Caco-2 (cell line): ENCODE results near the gene FOXL3. TPM values are rescaled to one million over a fixed set of nuclear protein-coding genes. Genes with fewer than 3 reads are reported as not detected.
A peak's percentile ranks its signal among the peaks of the same experiment; 100 is the strongest.

Experiments used
- BruUV-seq: library from RNA; stranded (reverse); fragments of 400-500 nt; replicated peaks from 2 replicates; lab custom pipeline; 2021; lab: Mats Ljungman, UMichigan
- CTCF ChIA-PET: fragments of 300-600 bp; sonication (Branson Sonifier 250); formaldehyde crosslinking; loops from one replicate; lab custom pipeline; 2022; ENCODE audit warnings: antibody characterized with exemption; lab: Charles Lee
- POLR2A ChIA-PET: fragments of 300-600 bp; sonication (Branson Sonifier 250); formaldehyde crosslinking; loops from one replicate; lab custom pipeline; 2022; ENCODE audit warnings: antibody characterized with exemption; lab: Charles Lee
- DNase-seq, 2 experiments: peaks; one replicate each; pipeline versions ENCODE4 v3.0.0 to v3.0.0-alpha.2; 2020 to 2022
- H3K27me3 ChIP-seq: replicated peaks from 2 replicates; pipeline ENCODE4 v1.6.0; 2011; ENCODE audit warnings: low read length; ENCODE audit not compliant: control insufficient read depth, insufficient read depth
- H3K36me3 ChIP-seq: 2 replicates; pipeline ENCODE4 v1.5.1; 2011; ENCODE audit warnings: low read length; ENCODE audit not compliant: control insufficient read depth, insufficient read depth
- H3K4me1 ChIP-seq: fragments of 250-450 bp; sonication (Bioruptor Pico); 2 replicates; pipeline ENCODE4 v1.5.1; 2020; ENCODE audit warnings: mild to moderate bottlenecking
- H3K4me3 ChIP-seq: 2 replicates; pipeline ENCODE4 v1.5.1; 2011; ENCODE audit warnings: low read depth, mild to moderate bottlenecking, control low read depth, low read length
- H3K9me3 ChIP-seq: fragments of 250-450 bp; sonication (Bioruptor Pico); 2 replicates; pipeline ENCODE4 v1.5.1; 2020; ENCODE audit warnings: mild to moderate bottlenecking, moderate library complexity
- H3K27ac Mint-ChIP-seq: one replicate; pipeline ENCODE4 v1.8.0; 2022; ENCODE audit warnings: mixed read lengths; ENCODE audit not compliant: unreplicated experiment
- H3K27me3 Mint-ChIP-seq: one replicate; pipeline ENCODE4 v1.8.0; 2022; ENCODE audit warnings: mixed read lengths; ENCODE audit not compliant: insufficient read depth, unreplicated experiment
- H3K36me3 Mint-ChIP-seq: one replicate; pipeline ENCODE4 v1.8.0; 2022; ENCODE audit warnings: mild to moderate bottlenecking, mixed read lengths; ENCODE audit not compliant: insufficient read depth, unreplicated experiment
- H3K4me1 Mint-ChIP-seq: one replicate; pipeline ENCODE4 v1.8.0; 2022; ENCODE audit warnings: low read depth, mixed read lengths; ENCODE audit not compliant: unreplicated experiment
- H3K4me3 Mint-ChIP-seq: one replicate; pipeline ENCODE4 v1.8.0; 2022; ENCODE audit warnings: mild to moderate bottlenecking, moderate library complexity, mixed read lengths; ENCODE audit not compliant: unreplicated experiment
- H3K9me3 Mint-ChIP-seq: one replicate; pipeline ENCODE4 v1.8.0; 2022; ENCODE audit warnings: mixed read lengths; ENCODE audit not compliant: unreplicated experiment
- intact Hi-C: fragments of 100-400 bp; cut with micrococcal nuclease; formaldehyde crosslinking; loops from one replicate; pipeline ENCODE4 v1.10.0; 2022; ENCODE audit not compliant: unreplicated experiment
- total RNA-seq: library from RNA; stranded (reverse); gene quantifications from 2 replicates; pipeline ENCODE4 v1.2.3, GENCODE V29; 2022
- TF ChIP-seq, protein P1 (sequence below), 2 experiments: fragments of 200-600 bp in 1 of 2; IDR thresholded peaks; 1 replicate in 1 of 2; 2 replicates in 1 of 2; pipeline versions ENCODE4 v1.5.1 to v1.8.0; 2011 to 2022; ENCODE audit warnings: antibody characterized with exemption in 1 of 2, control low read depth in 1 of 2, inconsistent platforms in 1 of 2, low read depth in 1 of 2, low read length in 1 of 2, mild to moderate bottlenecking in 1 of 2, moderate library complexity in 1 of 2; ENCODE audit not compliant: insufficient read depth in 1 of 2, severe bottlenecking in 1 of 2, unreplicated experiment in 1 of 2

FOXL3 gene
- total RNA-seq, 1 experiment from 2014 or later, result not detected

DNA sequence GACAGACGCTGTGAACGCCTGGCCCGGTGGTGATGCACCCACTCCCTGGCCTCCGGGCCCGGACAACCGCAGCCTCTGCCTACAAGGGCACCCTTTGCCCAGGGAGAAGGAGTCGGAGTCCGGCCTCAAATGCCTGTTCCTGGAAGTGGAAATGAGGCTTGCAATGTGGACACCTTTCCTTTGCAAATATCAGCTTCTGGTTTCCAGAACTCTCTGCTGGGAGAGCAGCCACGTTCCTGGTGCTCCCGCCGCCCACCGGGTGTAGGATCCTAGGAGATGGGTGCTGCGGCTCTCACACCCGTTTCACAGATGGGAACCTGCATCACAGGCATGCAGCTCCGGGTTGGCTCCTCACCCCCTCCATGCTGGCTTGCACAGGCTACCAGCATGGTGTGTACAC lies 2.9 kb downstream of the FOXL3 start:
- Histone ChIP-seq H3K36me3 (no peaks in the 10 kb centered on the region), H3K4me3 (no peak overlapping the region), H3K4me1 (peaks cover 27% of the 10 kb centered on the region), H3K27me3 (no peaks in the 10 kb centered on the region), H3K9me3 (no peaks in the 10 kb centered on the region; the same call in 1 of the 2 replicates)
- BruUV-seq, result no TSS peak
- no peaks in the 10 kb centered on the region for H3K9me3 Mint-ChIP-seq
- POLR2A ChIA-PET, result no interaction called here
- CTCF ChIA-PET, result no interaction called here
- peaks cover 7% of the 10 kb centered on the region for H3K4me1 Mint-ChIP-seq
- DNase-seq, result no peak
- TF ChIP-seq, protein P1, sequence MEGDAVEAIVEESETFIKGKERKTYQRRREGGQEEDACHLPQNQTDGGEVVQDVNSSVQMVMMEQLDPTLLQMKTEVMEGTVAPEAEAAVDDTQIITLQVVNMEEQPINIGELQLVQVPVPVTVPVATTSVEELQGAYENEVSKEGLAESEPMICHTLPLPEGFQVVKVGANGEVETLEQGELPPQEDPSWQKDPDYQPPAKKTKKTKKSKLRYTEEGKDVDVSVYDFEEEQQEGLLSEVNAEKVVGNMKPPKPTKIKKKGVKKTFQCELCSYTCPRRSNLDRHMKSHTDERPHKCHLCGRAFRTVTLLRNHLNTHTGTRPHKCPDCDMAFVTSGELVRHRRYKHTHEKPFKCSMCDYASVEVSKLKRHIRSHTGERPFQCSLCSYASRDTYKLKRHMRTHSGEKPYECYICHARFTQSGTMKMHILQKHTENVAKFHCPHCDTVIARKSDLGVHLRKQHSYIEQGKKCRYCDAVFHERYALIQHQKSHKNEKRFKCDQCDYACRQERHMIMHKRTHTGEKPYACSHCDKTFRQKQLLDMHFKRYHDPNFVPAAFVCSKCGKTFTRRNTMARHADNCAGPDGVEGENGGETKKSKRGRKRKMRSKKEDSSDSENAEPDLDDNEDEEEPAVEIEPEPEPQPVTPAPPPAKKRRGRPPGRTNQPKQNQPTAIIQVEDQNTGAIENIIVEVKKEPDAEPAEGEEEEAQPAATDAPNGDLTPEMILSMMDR (IDR thresholded peaks at IDR 0.05; ENCODE audit: insufficient read depth in 1 of 2, low read depth in 1 of 2, low read length in 1 of 2, severe bottlenecking in 1 of 2, unreplicated experiment in 1 of 2), result no peak
- H3K36me3 Mint-ChIP-seq, result no peaks in the 10 kb centered on the region
- intact Hi-C loops, result no loop called here
- no peaks in the 10 kb centered on the region for H3K27me3 Mint-ChIP-seq
- no peak overlapping the region for H3K27ac Mint-ChIP-seq
- no peak overlapping the region for H3K4me3 Mint-ChIP-seq

DNA sequence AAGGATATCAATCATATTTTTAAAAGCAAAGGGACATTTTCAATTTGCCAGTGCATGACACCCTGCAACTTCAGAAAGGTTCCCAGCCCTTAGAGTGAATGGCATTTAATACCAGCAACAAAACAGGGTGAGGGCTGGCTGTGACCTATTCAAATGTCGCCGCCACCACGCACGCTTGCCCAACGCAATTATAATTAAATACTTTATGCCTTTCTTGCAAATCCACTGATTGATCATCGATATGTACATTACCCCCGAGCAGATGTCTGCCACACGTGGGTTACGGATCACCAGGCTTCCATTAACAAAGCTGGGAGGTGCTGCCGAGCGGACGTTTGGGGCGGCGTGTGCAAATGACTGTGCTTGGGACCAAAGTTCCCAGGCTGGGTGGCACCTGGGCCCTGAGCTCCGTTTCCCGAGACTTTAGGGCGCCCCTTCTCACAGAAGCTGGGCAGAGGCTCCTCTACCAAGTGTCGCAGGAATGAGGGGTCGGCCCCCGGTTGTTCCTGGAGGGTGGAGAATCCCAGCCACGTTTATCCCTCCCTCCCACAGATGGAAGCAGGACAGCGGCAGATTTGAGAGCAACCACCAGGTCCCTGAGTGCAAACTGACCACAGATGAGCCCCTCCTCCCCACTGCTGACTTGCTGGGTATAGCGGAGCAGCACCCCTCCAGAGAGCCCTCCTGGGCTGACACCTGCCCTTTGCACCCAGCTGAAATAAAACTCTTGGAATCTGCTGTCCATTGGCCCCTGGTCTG lies 3.9 kb downstream of the FOXL3 start:
- intact Hi-C loops, result no loop called here

DNA sequence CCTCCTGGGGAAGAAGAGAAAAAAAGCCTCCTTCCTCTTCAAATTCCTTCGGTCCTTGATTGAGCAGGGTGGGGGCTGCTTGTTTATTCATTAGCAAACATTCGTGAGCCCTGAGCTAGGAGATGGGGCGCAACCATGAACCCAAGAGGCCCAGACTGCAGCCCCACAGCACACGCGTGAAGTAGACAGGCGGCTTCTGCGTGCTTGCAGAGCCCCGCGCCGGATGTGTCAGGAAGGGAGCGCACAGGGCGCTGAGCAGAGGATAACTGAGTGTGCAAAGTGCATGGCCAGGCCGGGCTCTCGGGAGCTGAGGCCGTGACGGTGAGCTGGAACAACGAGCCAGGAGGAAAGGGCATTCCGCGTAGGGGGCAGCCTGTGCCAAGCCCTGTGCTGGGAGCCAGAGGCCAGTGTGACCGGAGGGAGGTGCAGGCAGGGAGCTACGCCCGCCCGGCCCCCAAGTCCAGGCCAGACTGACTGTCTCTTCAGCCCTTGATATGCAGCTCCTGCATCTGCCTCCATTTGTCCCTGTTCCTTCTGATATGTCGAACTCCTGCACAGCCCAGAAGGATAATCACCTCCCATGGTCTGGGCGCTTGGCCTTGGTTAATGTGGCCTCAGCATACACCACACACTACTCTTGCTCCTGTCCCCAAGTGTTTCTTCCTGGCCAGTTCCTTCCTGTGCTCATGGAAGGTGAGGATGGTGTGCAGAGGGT lies 4.6 kb downstream of the FOXL3 start:
- TF ChIP-seq, protein P1 (IDR thresholded peaks at IDR 0.05; ENCODE audit: insufficient read depth in 1 of 2, low read depth in 1 of 2, low read length in 1 of 2, severe bottlenecking in 1 of 2, unreplicated experiment in 1 of 2), result no peak
- Mint-ChIP-seq H3K27me3 (no peaks in the 10 kb centered on the region), H3K4me3 (peak overlapping the region; percentile 24), H3K36me3 (no peaks in the 10 kb centered on the region), H3K4me1 (peaks cover 7% of the 10 kb centered on the region), H3K27ac (peak overlapping the region; percentile 84), H3K9me3 (no peaks in the 10 kb centered on the region)
- Histone ChIP-seq H3K36me3 (no peaks in the 10 kb centered on the region), H3K27me3 (no peaks in the 10 kb centered on the region), H3K9me3 (no peaks in the 10 kb centered on the region; the same call in 1 of the 2 replicates), H3K4me1 (peaks cover 27% of the 10 kb centered on the region), H3K4me3 (no peak overlapping the region)
- POLR2A ChIA-PET, result no interaction called here
- no TSS peak for BruUV-seq
- CTCF ChIA-PET, result interaction anchor here (1.2 to 1.5 kb wide), 2 partner anchors 10 to 24 kb away, joined by 4 to 5 read pairs; no protein-coding TSS in a partner anchor
- peak in 1 of 2 experiments; percentile 63 for DNase-seq
- intact Hi-C loops, result no loop called here

More for the DNA sequence above, 3.9 kb downstream of the FOXL3 start:
- ChIA-PET POLR2A (no interaction called here), CTCF (interaction anchor here (1.2 to 1.5 kb wide), 2 partner anchors 9 to 25 kb away, joined by 4 to 5 read pairs; no protein-coding TSS in a partner anchor)
- H3K27me3 ChIP-seq, result no peaks in the 10 kb centered on the region
- H3K36me3 Mint-ChIP-seq, result no peaks in the 10 kb centered on the region
- no peaks in the 10 kb centered on the region for H3K9me3 Mint-ChIP-seq
- peaks cover 27% of the 10 kb centered on the region for H3K4me1 ChIP-seq
- TF ChIP-seq, protein P1 (IDR thresholded peaks at IDR 0.05; ENCODE audit: insufficient read depth in 1 of 2, low read depth in 1 of 2, low read length in 1 of 2, severe bottlenecking in 1 of 2, unreplicated experiment in 1 of 2), result no peak
- peak overlapping the region; percentile 24 for H3K4me3 Mint-ChIP-seq
- no peaks in the 10 kb centered on the region for H3K36me3 ChIP-seq
- no peaks in the 10 kb centered on the region; the same call in 1 of the 2 replicates for H3K9me3 ChIP-seq
- no TSS peak for BruUV-seq
- peak overlapping the region; percentile 84 for H3K27ac Mint-ChIP-seq
- peak in 1 of 2 experiments; percentile 29 for DNase-seq
- no peak overlapping the region for H3K4me3 ChIP-seq
- no peaks in the 10 kb centered on the region for H3K27me3 Mint-ChIP-seq
- peaks cover 7% of the 10 kb centered on the region for H3K4me1 Mint-ChIP-seq
